ENCODE results near the gene PBX1. TPM values are rescaled to one million over a fixed set of nuclear protein-coding genes. Genes with fewer than 3 reads are reported as not detected.

Gene PBX1
- total and polyA plus RNA-seq, 4 donors: 14.0 to 125 (median 40.0) TPM

- intact Hi-C loops (cut with DNase I): loop anchor here in 1 of 2 donors (10.0 kb wide), 1 partner anchor 151 kb away; no protein-coding TSS in a partner anchor
- H3K27ac ChIP-seq (ENCODE audit: low read depth in 1 of 2, low read length in 2 of 2): no peak overlapping the region
Observed at GRCh38 chr1:164633997-164634396, 75.0 kb downstream of the PBX1 start.

GRCh38 chr1:164635059-164635802, 76.2 kb downstream of the PBX1 start:
- intact Hi-C loops (cut with DNase I): loop anchor here in 1 of 2 donors (10.0 kb wide), 1 partner anchor 150 kb away; no protein-coding TSS in a partner anchor
- ATAC-seq (ENCODE audit: low FRiP score) (no peak), DNase-seq (no peak)
- Histone ChIP-seq H3K4me1 (ENCODE audit: control insufficient read depth in 1 of 2, insufficient read depth in 2 of 2, low read length in 2 of 2) (peaks cover 0 to 5% of the 10 kb centered on the region in 2 donors), H3K27ac (ENCODE audit: low read depth in 1 of 2, low read length in 2 of 2) (no peak overlapping the region), H3K9me3 (ENCODE audit: control insufficient read depth, low read length) (no peaks in the 10 kb centered on the region), H3K27me3 (ENCODE audit: control insufficient read depth in 1 of 2, insufficient read depth in 2 of 2, low read length in 1 of 2) (no peaks in the 10 kb centered on the region), H3K36me3 (ENCODE audit: control insufficient read depth in 1 of 2, insufficient read depth in 2 of 2, low read length in 1 of 2) (no peaks in the 10 kb centered on the region), H3K4me3 (ENCODE audit: low read length in 2 of 2) (no peak overlapping the region)
- 86 to 87% methylated on average over 22 of the region's 22 CpGs for WGBS, 2 donors

More at GRCh38 chr1:164633997-164634396, 75.0 kb downstream of the PBX1 start:
- no peaks in the 10 kb centered on the region for H3K27me3 ChIP-seq (ENCODE audit: control insufficient read depth in 1 of 2, insufficient read depth in 2 of 2, low read length in 1 of 2)
- H3K9me3 ChIP-seq (ENCODE audit: control insufficient read depth, low read length): no peaks in the 10 kb centered on the region
- no peaks in the 10 kb centered on the region for H3K36me3 ChIP-seq (ENCODE audit: control insufficient read depth in 1 of 2, insufficient read depth in 2 of 2, low read length in 1 of 2)
- peaks cover 1 to 5% of the 10 kb centered on the region in 2 donors for H3K4me1 ChIP-seq (ENCODE audit: control insufficient read depth in 1 of 2, insufficient read depth in 2 of 2, low read length in 2 of 2)
- WGBS, 2 donors: 89 to 95% methylated on average over 7 of the region's 7 CpGs
- no peak overlapping the region for H3K4me3 ChIP-seq (ENCODE audit: low read length in 2 of 2)
- ATAC-seq (ENCODE audit: low FRiP score) (no peak), DNase-seq (no peak)

GRCh38 chr1:164635803-164636731, 77.1 kb downstream of the PBX1 start:
- intact Hi-C loops (cut with DNase I): loop anchor here in 1 of 2 donors (10.0 kb wide), 1 partner anchor 149 kb away; no protein-coding TSS in a partner anchor
- DNase-seq: no peak

GRCh38 chr1:164636757-164637156, 77.8 kb downstream of the PBX1 start:
- 92% methylated on average over 3 of the region's 3 CpGs for WGBS, 2 donors
- intact Hi-C loops (cut with DNase I): loop anchor here in 1 of 2 donors (10.0 kb wide), 1 partner anchor 148 kb away; no protein-coding TSS in a partner anchor
- H3K27me3 ChIP-seq (ENCODE audit: control insufficient read depth in 1 of 2, insufficient read depth in 2 of 2, low read length in 1 of 2): no peaks in the 10 kb centered on the region
- no peak overlapping the region for H3K4me3 ChIP-seq (ENCODE audit: low read length in 2 of 2)
- H3K36me3 ChIP-seq (ENCODE audit: control insufficient read depth in 1 of 2, insufficient read depth in 2 of 2, low read length in 1 of 2): no peaks in the 10 kb centered on the region
- no peak overlapping the region for H3K27ac ChIP-seq (ENCODE audit: low read depth in 1 of 2, low read length in 2 of 2)
- H3K4me1 ChIP-seq (ENCODE audit: control insufficient read depth in 1 of 2, insufficient read depth in 2 of 2, low read length in 2 of 2): peaks cover 2 to 5% of the 10 kb centered on the region in 2 donors
- DNase-seq (no peak), ATAC-seq (ENCODE audit: low FRiP score) (no peak)
- no peaks in the 10 kb centered on the region for H3K9me3 ChIP-seq (ENCODE audit: control insufficient read depth, low read length)

More at GRCh38 chr1:164635803-164636731, 77.1 kb downstream of the PBX1 start:
- ATAC-seq (ENCODE audit: low FRiP score): no peak
- H3K36me3 ChIP-seq (ENCODE audit: control insufficient read depth in 1 of 2, insufficient read depth in 2 of 2, low read length in 1 of 2): no peaks in the 10 kb centered on the region
- WGBS, 2 donors: 55 to 62% methylated on average over 5 of the region's 5 CpGs
- peaks cover 1 to 5% of the 10 kb centered on the region in 2 donors for H3K4me1 ChIP-seq (ENCODE audit: control insufficient read depth in 1 of 2, insufficient read depth in 2 of 2, low read length in 2 of 2)
- no peak overlapping the region for H3K4me3 ChIP-seq (ENCODE audit: low read length in 2 of 2)
- no peaks in the 10 kb centered on the region for H3K27me3 ChIP-seq (ENCODE audit: control insufficient read depth in 1 of 2, insufficient read depth in 2 of 2, low read length in 1 of 2)
- H3K9me3 ChIP-seq (ENCODE audit: control insufficient read depth, low read length): no peaks in the 10 kb centered on the region
- no peak overlapping the region for H3K27ac ChIP-seq (ENCODE audit: low read depth in 1 of 2, low read length in 2 of 2)

- no peaks in the 10 kb centered on the region for H3K36me3 ChIP-seq (ENCODE audit: control insufficient read depth in 1 of 2, insufficient read depth in 2 of 2, low read length in 1 of 2)
- WGBS, 2 donors: 59 to 62% methylated on average over 13 of the region's 13 CpGs
- H3K27me3 ChIP-seq (ENCODE audit: control insufficient read depth in 1 of 2, insufficient read depth in 2 of 2, low read length in 1 of 2): no peaks in the 10 kb centered on the region
- peaks cover 2 to 5% of the 10 kb centered on the region in 2 donors for H3K4me1 ChIP-seq (ENCODE audit: control insufficient read depth in 1 of 2, insufficient read depth in 2 of 2, low read length in 2 of 2)
- ATAC-seq (ENCODE audit: low FRiP score) (no peak), DNase-seq (no peak)
- no peaks in the 10 kb centered on the region for H3K9me3 ChIP-seq (ENCODE audit: control insufficient read depth, low read length)
- intact Hi-C loops (cut with DNase I): loop anchor here in 1 of 2 donors (10.0 kb wide), 1 partner anchor 147 kb away; no protein-coding TSS in a partner anchor
- H3K4me3 ChIP-seq (ENCODE audit: low read length in 2 of 2): no peak overlapping the region
- peak overlapping the region in 1 of 2 donors; percentile 54 for H3K27ac ChIP-seq (ENCODE audit: low read depth in 1 of 2, low read length in 2 of 2)
Observed at GRCh38 chr1:164637461-164638375, 78.7 kb downstream of the PBX1 start.

- Histone ChIP-seq H3K36me3 (ENCODE audit: control insufficient read depth in 1 of 2, insufficient read depth in 2 of 2, low read length in 1 of 2) (no peaks in the 10 kb centered on the region), H3K4me1 (ENCODE audit: control insufficient read depth in 1 of 2, insufficient read depth in 2 of 2, low read length in 2 of 2) (peaks cover 2 to 9% of the 10 kb centered on the region in 2 donors), H3K27me3 (ENCODE audit: control insufficient read depth in 1 of 2, insufficient read depth in 2 of 2, low read length in 1 of 2) (no peaks in the 10 kb centered on the region), H3K27ac (ENCODE audit: low read depth in 1 of 2, low read length in 2 of 2) (no peak overlapping the region), H3K4me3 (ENCODE audit: low read length in 2 of 2) (no peak overlapping the region), H3K9me3 (ENCODE audit: control insufficient read depth, low read length) (no peaks in the 10 kb centered on the region)
- no peak for ATAC-seq (ENCODE audit: low FRiP score)
- DNase-seq: no peak
- 47 to 52% methylated on average over 14 of the region's 14 CpGs for WGBS, 2 donors
- intact Hi-C loops (cut with DNase I): loop anchor here in 1 of 2 donors (10.0 kb wide), 1 partner anchor 146 kb away; no protein-coding TSS in a partner anchor
Observed at GRCh38 chr1:164638492-164639202, 79.7 kb downstream of the PBX1 start.

GRCh38 chr1:164640686-164641352, 81.8 kb downstream of the PBX1 start:
- ATAC-seq (ENCODE audit: low FRiP score) (no peak), DNase-seq (no peak)
- H3K27me3 ChIP-seq (ENCODE audit: control insufficient read depth in 1 of 2, insufficient read depth in 2 of 2, low read length in 1 of 2): no peaks in the 10 kb centered on the region
- intact Hi-C loops (cut with DNase I): no loop called here
- H3K4me1 ChIP-seq (ENCODE audit: control insufficient read depth in 1 of 2, insufficient read depth in 2 of 2, low read length in 2 of 2): peaks cover 2 to 14% of the 10 kb centered on the region in 2 donors
- no peak overlapping the region for H3K27ac ChIP-seq (ENCODE audit: low read depth in 1 of 2, low read length in 2 of 2)
- H3K36me3 ChIP-seq (ENCODE audit: control insufficient read depth in 1 of 2, insufficient read depth in 2 of 2, low read length in 1 of 2): no peaks in the 10 kb centered on the region
- 47 to 60% methylated on average over 5 of the region's 5 CpGs for WGBS, 2 donors
- no peak overlapping the region for H3K4me3 ChIP-seq (ENCODE audit: low read length in 2 of 2)
- H3K9me3 ChIP-seq (ENCODE audit: control insufficient read depth, low read length): no peaks in the 10 kb centered on the region
